Dermis microvascular lymphatic vessel endothelial cell (primary cell): ENCODE data around the gene SLC5A10. TPM values are rescaled to one million over a fixed set of nuclear protein-coding genes. Genes with fewer than 3 reads are reported as not detected.

Experiments
- DNase-seq, 2 donors: peaks; one replicate each; pipeline versions ENCODE4 v3.0.0 to v3.0.0-alpha.2; 2010; ENCODE audit warnings: low read depth in 2 of 2
- total RNA-seq: library from RNA; depleted of rRNA; stranded (reverse); fragments of >200 nt; gene quantifications from 2 replicates; pipeline ENCODE4 v1.2.1, GENCODE V29; 2014

SLC5A10 gene
- total RNA-seq, 1 donor from 2014 or later, result not detected

DNA sequence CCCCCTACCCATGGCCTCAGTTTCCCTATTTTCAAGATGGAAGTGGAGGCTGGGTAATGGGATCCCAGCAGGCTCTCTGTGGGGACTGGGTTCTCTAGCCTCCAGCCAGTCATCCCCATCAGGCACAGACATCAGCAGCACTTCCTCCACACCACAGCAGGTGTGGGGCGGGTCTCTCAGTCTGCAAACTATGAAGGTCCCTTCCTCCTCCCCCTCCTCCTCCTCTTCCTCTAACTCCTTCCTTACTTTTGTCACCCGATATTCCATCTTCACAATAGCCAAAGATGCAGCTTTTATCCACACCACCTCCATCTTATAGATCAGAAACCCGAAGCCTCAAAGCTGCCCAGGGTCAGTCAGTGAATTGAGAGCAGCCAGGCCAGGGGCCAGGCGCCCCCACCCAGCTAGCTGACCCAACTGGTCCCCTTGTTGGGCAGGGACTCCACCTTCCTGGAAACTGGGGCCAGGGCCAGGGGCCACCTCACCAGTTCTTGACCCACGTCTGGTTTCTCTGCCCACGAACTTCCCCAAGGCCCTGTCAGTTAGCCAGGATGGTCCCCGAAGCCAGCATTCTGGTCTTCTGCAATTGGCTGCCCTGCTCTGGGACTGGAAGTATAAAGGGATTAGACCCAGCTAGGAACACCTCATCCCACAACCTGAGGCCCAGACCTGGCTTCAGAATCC, 50.1 kb downstream of the SLC5A10 start:
- no peak for DNase-seq

GRCh38 chr17:19002805-19003542, 51.0 kb downstream of the SLC5A10 start:
- peak in 1 of 2 donors; percentile 8 for DNase-seq

DNA sequence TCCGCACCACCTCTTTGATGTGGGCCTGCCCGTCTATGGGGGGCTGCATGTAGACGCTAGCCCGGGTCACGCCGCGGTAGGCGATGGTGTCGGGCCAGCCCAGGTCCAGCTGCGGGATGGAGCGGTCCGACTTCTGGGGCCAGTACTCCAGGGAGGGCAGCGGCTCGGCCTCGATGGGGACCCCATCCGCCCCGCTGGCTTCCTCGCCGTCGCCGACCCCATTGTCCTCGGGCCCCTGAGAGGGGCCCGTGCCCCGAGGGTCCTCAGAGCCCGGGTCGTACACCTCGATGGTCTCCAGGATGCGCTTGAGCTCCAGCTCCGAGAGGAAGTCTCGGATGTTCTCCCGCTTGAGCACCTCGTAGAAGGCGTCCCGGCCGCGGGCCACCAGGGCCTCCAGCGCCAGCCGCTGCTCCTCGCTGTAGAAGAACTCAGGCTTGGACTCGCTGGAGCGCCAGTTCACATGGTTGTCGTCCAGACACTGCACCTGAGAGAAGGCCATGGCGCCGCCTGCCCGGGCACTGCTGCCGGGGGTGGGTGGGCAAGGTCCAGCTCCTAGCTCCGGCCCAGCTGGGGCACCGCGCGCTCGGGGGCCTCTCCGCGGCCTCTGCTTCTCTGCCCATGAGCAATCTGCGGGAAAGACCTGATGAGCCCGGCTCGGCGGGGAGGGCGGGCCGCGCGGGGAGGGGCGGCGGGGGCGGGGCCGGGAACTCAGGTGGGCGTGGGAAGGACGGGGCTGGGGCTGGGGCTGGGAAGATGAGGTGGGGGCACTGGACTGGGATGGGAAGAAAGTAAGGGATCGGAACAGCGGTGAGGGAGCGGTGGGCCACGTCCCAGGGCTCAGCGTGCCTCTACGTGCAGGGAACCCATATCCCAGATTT, 51.8 kb downstream of the SLC5A10 start:
- DNase-seq, result peak in 1 of 2 donors; percentile 42

DNA sequence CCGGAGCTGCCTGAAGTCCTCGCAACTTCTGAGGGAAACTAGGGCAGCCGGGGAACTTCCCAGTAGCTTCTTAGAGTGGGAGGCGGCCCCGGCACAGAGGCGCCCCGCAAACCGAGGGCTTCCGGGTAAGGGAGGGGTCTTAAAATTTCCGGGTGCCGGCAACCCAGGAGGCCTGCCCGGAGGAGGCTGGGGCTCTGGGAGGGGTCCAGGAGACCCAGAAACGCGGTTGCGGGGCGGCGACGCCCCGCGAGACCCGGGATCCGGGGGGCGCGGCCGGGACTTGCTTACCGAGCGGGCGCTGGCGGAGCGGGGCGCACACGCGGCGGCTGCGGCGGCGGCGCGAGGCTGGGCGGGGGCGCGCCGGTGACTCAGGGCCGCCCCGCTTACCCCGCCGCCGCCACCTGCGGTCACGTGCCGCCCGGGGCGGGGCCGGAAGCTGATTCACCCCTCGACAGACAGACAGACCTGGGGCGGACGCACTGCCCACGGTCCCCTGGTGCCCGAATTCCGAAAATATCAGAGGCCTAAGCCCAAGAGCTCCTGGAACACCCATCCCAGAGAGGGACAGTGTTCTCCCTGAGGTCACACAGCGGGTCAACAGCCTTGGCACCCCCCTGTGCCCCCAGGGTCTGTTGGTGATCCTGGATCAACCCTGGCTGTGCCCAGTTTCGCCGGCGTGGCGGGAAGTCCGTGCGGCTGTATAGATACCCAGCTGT, 52.6 kb downstream of the SLC5A10 start, which contains the start of gene FAM83G:
FAM83G (minus strand) TSS at position 344 of the 716 bp plus-strand sequence. CDS start 723 bp downstream, outside the sequence.
- DNase-seq, result peak; percentile 30 to 79

DNA sequence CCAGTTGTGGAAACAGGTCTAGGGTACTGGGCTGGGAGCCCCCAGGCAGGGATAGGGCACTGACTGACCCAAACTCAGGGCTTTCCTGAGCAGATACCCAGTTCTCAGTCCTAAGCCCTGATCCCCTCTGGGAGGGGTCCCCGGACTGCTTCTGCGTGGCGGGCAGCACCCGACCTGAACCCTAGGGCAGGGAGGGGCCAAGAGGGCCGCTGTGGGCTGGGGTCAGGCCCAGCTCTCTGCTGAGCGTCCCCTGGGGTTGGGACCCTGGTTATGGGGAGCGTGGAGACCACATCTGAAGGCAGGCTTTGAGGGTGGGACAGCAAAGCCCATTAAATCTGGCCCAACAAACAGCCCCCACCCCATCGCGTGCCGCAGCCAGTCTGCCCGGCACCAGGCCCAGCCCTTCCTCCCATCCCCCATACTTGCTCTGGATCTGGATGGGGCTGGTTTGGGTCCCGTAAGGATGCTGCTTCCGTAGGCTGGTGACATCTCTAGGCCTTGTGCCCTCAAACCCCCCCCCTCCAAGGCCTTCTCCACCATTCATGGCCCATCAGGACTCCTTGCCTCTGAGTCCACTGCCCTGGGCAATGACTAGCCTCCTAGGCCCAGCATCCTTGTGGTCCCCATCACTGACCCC, 53.3 kb downstream of the SLC5A10 start:
- no peak for DNase-seq

DNA sequence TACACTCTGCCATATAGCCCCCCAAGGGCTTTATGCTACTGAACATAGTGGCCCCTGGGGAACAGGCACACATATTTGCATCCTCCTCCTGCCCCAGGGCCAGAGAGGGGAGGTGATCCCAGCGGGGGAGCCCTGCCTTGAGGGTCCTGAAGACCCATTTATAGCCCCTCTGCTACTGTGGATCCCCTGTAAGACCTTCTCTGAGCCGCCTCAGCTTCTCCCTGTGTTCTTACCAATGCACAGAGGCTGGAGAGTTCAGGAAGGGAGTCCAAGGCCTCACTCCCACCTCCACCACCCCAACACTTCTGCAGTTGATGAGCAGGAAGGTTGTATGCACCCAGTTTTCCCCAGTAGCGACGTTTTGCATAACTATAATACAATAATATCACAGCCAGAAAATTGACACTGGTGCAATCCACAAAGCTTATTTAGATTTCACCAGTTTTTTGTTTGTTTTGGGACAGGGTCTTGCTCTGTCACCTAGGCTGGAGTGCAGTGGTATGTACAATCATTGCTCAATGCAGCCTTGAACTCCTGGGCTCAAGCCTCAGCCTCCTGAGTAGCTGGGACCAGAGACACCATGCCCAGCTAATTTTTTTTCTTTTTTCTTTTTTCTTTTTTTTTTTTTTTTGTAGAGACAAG, 53.9 kb downstream of the SLC5A10 start:
- DNase-seq, result no peak

DNA sequence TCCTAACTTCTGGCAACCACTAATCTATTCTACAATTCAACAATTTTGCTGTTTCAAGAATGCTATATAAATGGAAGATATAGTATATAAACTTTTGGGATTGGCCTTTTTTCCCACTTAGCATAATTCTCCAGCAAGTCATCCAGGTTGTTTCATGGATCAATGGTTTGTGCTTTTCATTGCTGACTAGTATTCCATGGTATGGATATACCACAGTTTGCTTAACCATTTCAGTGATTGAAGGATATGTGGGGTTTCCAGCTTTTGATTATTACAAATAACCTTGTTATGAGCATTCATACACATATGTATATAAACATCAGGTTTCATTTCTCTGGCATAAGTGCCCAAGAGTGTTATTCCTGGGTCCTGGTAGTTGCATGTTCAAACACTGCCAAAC, 54.7 kb downstream of the SLC5A10 start:
- no peak for DNase-seq

DNA sequence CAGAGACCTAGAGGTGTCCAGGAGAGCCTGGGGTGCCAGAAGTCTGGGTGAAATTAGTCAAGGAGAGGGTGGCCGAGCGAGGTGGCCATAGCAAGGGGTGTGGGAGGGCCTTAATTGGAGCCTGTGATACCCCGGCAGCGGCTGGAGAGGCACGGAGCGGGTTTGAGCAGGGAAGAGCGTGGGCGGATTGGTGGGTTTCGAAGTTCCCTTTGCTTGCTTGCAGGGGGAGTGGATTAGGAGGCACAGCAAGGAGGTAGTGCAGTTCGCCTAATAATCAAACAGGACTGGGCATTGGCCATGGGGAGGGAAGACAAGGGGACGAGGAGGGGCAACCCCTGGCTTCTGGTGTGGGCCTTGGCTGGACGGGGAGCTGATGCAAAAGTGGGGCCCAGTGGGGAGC, 58.0 kb downstream of the SLC5A10 start:
- DNase-seq, result no peak

DNA sequence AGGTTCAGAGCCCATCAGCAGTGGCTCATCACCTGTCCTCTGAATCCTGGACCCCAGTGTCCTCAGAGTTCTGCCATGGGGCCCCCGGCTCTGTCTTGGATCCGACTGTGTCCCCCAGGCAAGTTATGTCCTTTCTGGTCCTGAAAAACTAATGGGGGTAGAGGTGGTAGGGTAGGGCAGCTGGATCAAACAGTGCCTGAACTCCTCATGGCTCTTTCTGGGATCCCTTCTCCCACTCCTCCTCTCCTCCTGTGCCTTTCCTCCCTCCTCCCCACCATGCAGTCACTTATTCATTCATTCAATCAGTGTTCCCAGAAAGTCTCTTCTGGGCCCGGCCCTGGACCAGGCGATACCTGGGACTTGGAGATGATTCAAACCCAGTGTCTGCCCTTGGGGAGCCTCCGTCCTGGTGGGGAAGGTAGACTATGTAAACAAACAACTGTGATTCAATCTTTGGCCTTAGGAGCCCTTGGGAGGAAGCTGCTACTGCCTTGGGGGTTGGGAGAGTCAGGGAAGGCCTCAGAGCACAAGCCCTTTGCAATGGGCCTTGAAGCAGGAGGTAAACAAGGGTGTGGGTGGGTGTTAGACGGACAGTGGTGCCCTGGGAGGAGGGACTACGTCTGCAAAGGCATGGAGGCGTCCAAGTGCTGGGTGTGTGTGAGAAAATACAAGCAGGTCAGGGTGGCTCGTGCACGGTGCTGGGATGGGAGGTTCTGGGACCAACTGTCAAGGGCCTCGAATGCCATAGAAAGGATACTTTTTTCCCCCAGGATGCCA, 59.0 kb downstream of the SLC5A10 start:
- peak in 1 of 2 donors; percentile 18 for DNase-seq

GRCh38 chr17:19011581-19011980, 59.6 kb downstream of the SLC5A10 start:
- DNase-seq, result no peak

- no peak for DNase-seq
Measured at GRCh38 chr17:19012171-19013080, 60.5 kb downstream of the SLC5A10 start.

- no peak for DNase-seq
Measured at GRCh38 chr17:19013226-19013625, 61.3 kb downstream of the SLC5A10 start.

DNA sequence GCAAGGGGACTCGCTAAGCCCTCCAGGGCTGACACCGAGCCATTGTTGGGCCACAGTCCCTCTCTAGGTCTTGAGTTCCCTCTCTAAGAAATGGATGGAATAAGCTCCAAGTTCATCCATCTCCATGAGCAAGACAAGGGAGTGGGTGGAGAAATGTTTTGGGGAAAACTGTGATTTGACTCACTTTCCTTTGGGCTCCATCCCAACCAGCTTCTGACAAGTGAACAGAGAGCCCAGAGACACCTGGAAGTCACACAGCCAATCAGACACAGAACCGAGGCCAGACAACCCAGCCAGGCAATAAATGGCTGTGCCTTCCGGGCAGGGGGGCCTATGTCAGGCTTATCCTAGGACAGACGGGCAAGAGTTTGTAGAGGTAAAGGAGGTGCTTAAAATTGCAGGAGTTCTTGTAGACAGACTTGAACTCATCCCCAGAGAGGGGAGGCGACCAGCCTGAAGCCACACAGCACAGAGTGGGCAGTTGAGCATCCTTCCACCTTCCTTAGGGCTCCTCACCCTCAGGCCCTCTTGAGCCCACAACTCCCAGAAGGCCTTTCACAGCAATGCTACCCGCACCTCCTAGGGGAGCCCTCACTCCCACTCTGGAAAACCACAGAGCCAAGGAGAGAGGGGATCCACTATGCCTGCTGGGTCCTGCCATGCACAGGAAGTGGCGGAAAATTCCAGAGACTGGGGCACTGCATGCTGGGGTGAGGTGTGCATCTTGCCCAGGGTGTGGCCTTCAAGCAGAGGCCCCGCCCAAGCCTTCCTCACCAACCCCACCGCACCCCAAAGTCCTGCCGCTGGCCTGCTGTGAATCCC, 62.1 kb downstream of the SLC5A10 start:
- no peak for DNase-seq

- DNase-seq, result no peak
Measured at GRCh38 chr17:19014628-19015215, 62.8 kb downstream of the SLC5A10 start.

GRCh38 chr17:19015428-19015827, 63.5 kb downstream of the SLC5A10 start:
- DNase-seq, result no peak

DNA sequence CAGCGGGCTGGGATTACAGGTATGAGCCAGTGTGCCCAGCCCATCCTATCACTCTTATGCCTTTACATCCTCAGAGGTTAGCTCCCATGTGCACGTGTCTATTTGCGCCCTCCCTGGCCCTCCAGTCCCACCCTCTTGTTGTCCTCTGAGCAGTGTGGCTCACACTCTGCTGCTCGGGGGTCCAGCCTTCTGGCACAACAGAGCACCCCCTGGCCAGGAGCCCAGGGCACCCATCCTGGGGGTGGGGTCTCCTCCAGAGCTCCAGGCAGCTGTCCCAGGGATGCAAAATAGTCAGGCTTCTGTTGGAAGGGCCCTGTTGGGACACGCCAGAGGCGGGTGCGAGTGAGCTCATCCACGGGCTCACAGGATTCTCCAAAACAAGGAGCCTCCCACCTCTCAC, 64.3 kb downstream of the SLC5A10 start:
- DNase-seq, result no peak

GRCh38 chr17:19016881-19017280, 64.9 kb downstream of the SLC5A10 start:
- no peak for DNase-seq
